Activated CD8-positive, alpha-beta memory T cell treated with anti-CD3 and anti-CD28 coated beads, Interleukin-2, amount 10 ng/mL, durations not matched to agents 7 days and 5 days (primary cell): ENCODE data around the gene DACH1. TPM values are rescaled to one million over a fixed set of nuclear protein-coding genes. Genes with fewer than 3 reads are reported as not detected.

Experiments
- ATAC-seq: fragments of 150-1000 bp; cut with Tn5 transposase; one replicate; pipeline ENCODE4 v1.10.0; 2021; ENCODE audit warnings: moderate library complexity
- CTCF ChIA-PET: fragments of 350-600 bp; sonication (Branson Sonifier 250); formaldehyde crosslinking; loops from one replicate; lab custom pipeline; 2021; ENCODE audit warnings: antibody characterized with exemption; lab: Charles Lee
- DNase-seq: peaks from one replicate; pipeline ENCODE4 v3.0.0-alpha.2; 2020
- H3K27ac Mint-ChIP-seq: one replicate; pipeline ENCODE4 v1.8.0; 2021; ENCODE audit warnings: mild to moderate bottlenecking, mixed read lengths
- H3K27me3 Mint-ChIP-seq: one replicate; pipeline ENCODE4 v1.8.0; 2021; ENCODE audit warnings: mixed read lengths
- H3K36me3 Mint-ChIP-seq: one replicate; pipeline ENCODE4 v1.8.0; 2021; ENCODE audit warnings: mild to moderate bottlenecking, mixed read lengths
- H3K4me1 Mint-ChIP-seq: one replicate; pipeline ENCODE4 v1.8.0; 2021; ENCODE audit warnings: mixed read lengths
- H3K4me3 Mint-ChIP-seq: one replicate; pipeline ENCODE4 v1.8.0; 2021; ENCODE audit warnings: mild to moderate bottlenecking, moderate library complexity, mixed read lengths
- H3K9me3 Mint-ChIP-seq: one replicate; pipeline ENCODE4 v1.8.0; 2022; ENCODE audit warnings: low read depth, mixed read lengths
- total RNA-seq, 2 experiments: library from RNA; stranded (reverse); gene quantifications; one replicate each; pipeline ENCODE4 v1.2.3, GENCODE V29; 2021

Gene DACH1
- total RNA-seq, 2 experiments from 2014 or later: not detected

GRCh38 chr13:71874458-71874857, 7.5 kb upstream of the DACH1 start:
- ATAC-seq (no peak), DNase-seq (no peak)
- CTCF ChIA-PET: no interaction called here
- H3K4me3 Mint-ChIP-seq: no peak overlapping the region
- H3K27me3 Mint-ChIP-seq: peaks cover 8% of the 10 kb centered on the region
- no peaks in the 10 kb centered on the region for H3K9me3 Mint-ChIP-seq
- no peak overlapping the region for H3K27ac Mint-ChIP-seq
- H3K4me1 Mint-ChIP-seq: no peaks in the 10 kb centered on the region
- no peaks in the 10 kb centered on the region for H3K36me3 Mint-ChIP-seq

- H3K27me3 Mint-ChIP-seq: peaks cover 11% of the 10 kb centered on the region
- ATAC-seq: no peak
- no peaks in the 10 kb centered on the region for H3K4me1 Mint-ChIP-seq
These were observed 6.6 kb upstream of the DACH1 start for GRCh38 chr13:71873418-71874247.

GRCh38 chr13:71871844-71872243, 4.8 kb upstream of the DACH1 start:
- Mint-ChIP-seq H3K4me3 (no peak overlapping the region), H3K27me3 (peaks cover 25% of the 10 kb centered on the region), H3K27ac (no peak overlapping the region), H3K36me3 (peaks cover 1% of the 10 kb centered on the region), H3K4me1 (peaks cover 3% of the 10 kb centered on the region), H3K9me3 (no peaks in the 10 kb centered on the region)
- DNase-seq (no peak), ATAC-seq (no peak)
- CTCF ChIA-PET: no interaction called here

More at GRCh38 chr13:71873418-71874247, 6.6 kb upstream of the DACH1 start:
- DNase-seq: no peak
- H3K27ac Mint-ChIP-seq: no peak overlapping the region
- no peaks in the 10 kb centered on the region for H3K36me3 Mint-ChIP-seq
- no peaks in the 10 kb centered on the region for H3K9me3 Mint-ChIP-seq
- no peak overlapping the region for H3K4me3 Mint-ChIP-seq
- CTCF ChIA-PET: no interaction called here

GRCh38 chr13:71871176-71871754, 4.3 kb upstream of the DACH1 start:
- Mint-ChIP-seq H3K27me3 (peaks cover 28% of the 10 kb centered on the region), H3K27ac (no peak overlapping the region), H3K4me1 (peaks cover 7% of the 10 kb centered on the region), H3K9me3 (no peaks in the 10 kb centered on the region), H3K36me3 (peaks cover 1% of the 10 kb centered on the region), H3K4me3 (no peak overlapping the region)
- CTCF ChIA-PET: no interaction called here
- no peak for ATAC-seq
- DNase-seq: no peak

- Mint-ChIP-seq H3K27ac (no peak overlapping the region), H3K4me1 (peaks cover 10% of the 10 kb centered on the region), H3K9me3 (no peaks in the 10 kb centered on the region), H3K27me3 (peaks cover 35% of the 10 kb centered on the region), H3K36me3 (peaks cover 1% of the 10 kb centered on the region), H3K4me3 (no peak overlapping the region)
- no peak for ATAC-seq
- no peak for DNase-seq
- CTCF ChIA-PET: no interaction called here
These were observed 3.1 kb upstream of the DACH1 start for GRCh38 chr13:71870100-71870499.

- Mint-ChIP-seq H3K36me3 (peaks cover 5% of the 10 kb centered on the region), H3K4me1 (peaks cover 18% of the 10 kb centered on the region), H3K9me3 (no peaks in the 10 kb centered on the region), H3K27ac (no peak overlapping the region), H3K27me3 (peaks cover 43% of the 10 kb centered on the region), H3K4me3 (no peak overlapping the region)
- CTCF ChIA-PET: no interaction called here
- no peak for ATAC-seq
- DNase-seq: no peak
These were observed 2.3 kb upstream of the DACH1 start for GRCh38 chr13:71869274-71869673.

GRCh38 chr13:71866335-71867130, 471 bp downstream of the DACH1 start:
- Mint-ChIP-seq H3K9me3 (no peaks in the 10 kb centered on the region), H3K27me3 (peaks cover 58% of the 10 kb centered on the region), H3K36me3 (peaks cover 5% of the 10 kb centered on the region), H3K4me1 (peaks cover 18% of the 10 kb centered on the region), H3K27ac (no peak overlapping the region), H3K4me3 (peak overlapping the region; percentile 45)
- CTCF ChIA-PET: no interaction called here
- ATAC-seq (no peak), DNase-seq (no peak)

- Mint-ChIP-seq H3K27me3 (peaks cover 58% of the 10 kb centered on the region), H3K9me3 (no peaks in the 10 kb centered on the region)
- no peak for DNase-seq
These were observed 1.1 kb downstream of the DACH1 start for GRCh38 chr13:71865874-71866334.

GRCh38 chr13:71864986-71865873, 1.8 kb downstream of the DACH1 start:
- ATAC-seq (no peak), DNase-seq (no peak)
- Mint-ChIP-seq H3K36me3 (peaks cover 5% of the 10 kb centered on the region), H3K27ac (no peak overlapping the region), H3K27me3 (peaks cover 58% of the 10 kb centered on the region), H3K9me3 (no peaks in the 10 kb centered on the region), H3K4me1 (peaks cover 18% of the 10 kb centered on the region), H3K4me3 (peak overlapping the region; percentile 53)
- CTCF ChIA-PET: interaction anchor here (0.7 kb wide), 1 partner anchor 506 kb away, joined by 3 read pairs; no protein-coding TSS in a partner anchor

More at GRCh38 chr13:71865874-71866334, 1.1 kb downstream of the DACH1 start:
- Mint-ChIP-seq H3K4me3 (no peak overlapping the region), H3K36me3 (peaks cover 5% of the 10 kb centered on the region), H3K27ac (no peak overlapping the region), H3K4me1 (peaks cover 18% of the 10 kb centered on the region)
- no peak for ATAC-seq
- CTCF ChIA-PET: no interaction called here

- Mint-ChIP-seq H3K27ac (peak overlapping the region; percentile 45), H3K4me3 (peak overlapping the region; percentile 53), H3K36me3 (peaks cover 5% of the 10 kb centered on the region), H3K27me3 (peaks cover 52% of the 10 kb centered on the region), H3K9me3 (no peaks in the 10 kb centered on the region), H3K4me1 (peaks cover 18% of the 10 kb centered on the region)
- ATAC-seq: no peak
- DNase-seq: no peak
- CTCF ChIA-PET: interaction anchor here (0.7 kb wide), 1 partner anchor 505 kb away, joined by 3 read pairs; no protein-coding TSS in a partner anchor
These were observed 2.7 kb downstream of the DACH1 start for GRCh38 chr13:71864094-71864985.

- Mint-ChIP-seq H3K27me3 (peaks cover 50% of the 10 kb centered on the region), H3K4me1 (peaks cover 18% of the 10 kb centered on the region)
- CTCF ChIA-PET: no interaction called here
These were observed 3.6 kb downstream of the DACH1 start for GRCh38 chr13:71863254-71863865.

More at GRCh38 chr13:71863254-71863865, 3.6 kb downstream of the DACH1 start:
- Mint-ChIP-seq H3K27ac (no peak overlapping the region), H3K4me3 (no peak overlapping the region), H3K36me3 (peaks cover 5% of the 10 kb centered on the region), H3K9me3 (no peaks in the 10 kb centered on the region)
- ATAC-seq (no peak), DNase-seq (no peak)
